HG03457 (cell line): ENCODE measurements around the gene MYO6.

Source experiments
- ATAC-seq: cut with Tn5 transposase; IDR thresholded peaks from one replicate; pipeline ENCODE4 v1.9.1; 2021; ENCODE audit warnings: moderate number of reproducible peaks; ENCODE audit not compliant: unreplicated experiment

MYO6 gene

DNA sequence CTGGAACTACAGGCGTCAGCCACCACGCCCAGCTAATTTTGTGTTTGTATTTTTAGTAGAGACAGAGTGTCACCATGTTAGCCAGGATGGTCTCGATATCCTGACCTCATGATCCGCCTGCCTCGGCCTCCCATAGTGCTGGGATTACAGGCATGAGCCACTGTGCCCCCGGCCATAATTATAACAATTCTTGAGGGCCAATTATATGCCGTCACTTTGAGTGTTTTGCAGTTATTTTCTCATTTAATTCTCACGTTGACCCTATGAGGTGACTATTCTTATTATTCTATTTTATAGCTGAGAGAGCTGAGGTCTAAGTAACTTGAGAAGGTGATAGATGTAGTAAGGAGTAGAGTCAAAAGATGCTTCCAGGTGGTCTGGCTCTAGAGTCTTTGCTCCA is 13.0 kb downstream of the MYO6 start:
- no peak for ATAC-seq

DNA sequence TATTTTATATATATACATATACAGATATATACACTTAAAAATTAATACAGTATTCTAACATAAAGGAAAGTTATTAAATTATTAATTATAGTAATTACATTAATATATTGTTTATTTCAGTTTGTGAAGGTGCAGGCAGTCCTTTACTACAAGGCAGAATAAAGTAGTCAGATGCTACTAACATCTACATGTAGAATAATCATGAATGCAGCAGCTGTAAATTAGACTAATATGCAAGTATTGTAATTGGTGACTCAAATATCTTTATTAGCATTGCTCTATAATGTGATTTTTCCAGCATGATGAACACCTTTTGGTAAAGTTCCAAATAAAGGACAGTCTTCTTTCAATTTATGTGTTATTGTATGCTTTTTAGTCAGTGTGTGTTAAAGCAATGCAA is 17.3 kb downstream of the MYO6 start:
- no peak for ATAC-seq

DNA sequence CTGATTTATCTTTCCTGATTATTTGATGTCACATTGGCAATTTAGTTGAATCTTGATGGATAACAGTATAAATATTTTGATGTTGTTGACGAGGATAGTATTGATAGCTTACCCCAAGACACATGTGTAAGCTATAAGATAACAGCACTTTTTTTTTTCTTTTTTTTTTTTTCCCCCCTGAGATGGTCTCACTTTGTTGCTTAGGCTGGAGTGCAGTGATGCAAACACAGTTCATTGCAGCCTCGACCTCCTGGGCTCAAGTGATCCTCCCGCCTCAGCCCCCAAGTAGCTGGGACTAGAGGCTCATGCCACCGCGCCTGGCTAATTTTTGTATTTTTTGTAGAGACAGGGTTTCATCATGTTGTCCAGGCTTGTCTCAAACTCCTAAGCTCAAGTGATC is 21.8 kb downstream of the MYO6 start:
- no peak for ATAC-seq

DNA sequence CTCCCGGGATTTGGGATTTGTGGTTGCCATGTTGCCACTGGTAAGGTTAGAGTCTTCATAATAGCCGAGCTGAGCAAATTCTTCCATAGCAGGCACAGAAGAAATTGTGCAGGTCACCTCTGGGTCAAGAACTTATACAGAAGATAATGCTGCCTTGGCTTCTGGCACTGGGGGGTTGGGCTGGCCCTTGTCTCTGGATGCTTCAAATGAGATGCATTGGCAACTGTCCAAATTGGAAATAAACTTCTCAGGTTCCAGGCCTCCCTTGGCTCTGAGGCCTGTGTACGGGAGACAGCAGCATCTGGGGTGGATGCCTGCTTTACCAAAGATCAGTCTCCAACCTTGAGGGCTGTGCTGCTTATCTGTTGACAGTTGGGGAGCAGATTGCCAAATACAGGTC is 26.2 kb downstream of the MYO6 start:
- no peak for ATAC-seq

DNA sequence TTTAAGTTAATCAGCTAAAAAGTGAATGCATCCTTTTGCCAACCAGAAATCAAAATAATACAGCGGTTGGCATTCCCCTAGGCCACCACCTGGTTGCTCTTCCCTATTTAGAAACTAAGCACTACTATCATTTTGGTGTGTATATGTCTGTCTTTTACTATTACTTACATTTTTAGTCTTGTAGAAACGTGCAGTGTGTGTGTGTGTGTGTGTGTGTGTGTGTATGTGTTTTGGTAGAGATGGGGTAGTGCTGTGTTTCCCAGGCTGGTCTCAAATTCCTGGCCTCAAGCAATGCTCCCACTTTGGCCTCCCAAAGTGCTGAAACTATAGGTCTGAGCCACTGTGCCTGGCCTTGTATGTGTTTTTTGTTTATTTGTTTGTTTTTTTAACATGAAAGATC is 27.4 kb downstream of the MYO6 start:
- ATAC-seq = no peak

DNA sequence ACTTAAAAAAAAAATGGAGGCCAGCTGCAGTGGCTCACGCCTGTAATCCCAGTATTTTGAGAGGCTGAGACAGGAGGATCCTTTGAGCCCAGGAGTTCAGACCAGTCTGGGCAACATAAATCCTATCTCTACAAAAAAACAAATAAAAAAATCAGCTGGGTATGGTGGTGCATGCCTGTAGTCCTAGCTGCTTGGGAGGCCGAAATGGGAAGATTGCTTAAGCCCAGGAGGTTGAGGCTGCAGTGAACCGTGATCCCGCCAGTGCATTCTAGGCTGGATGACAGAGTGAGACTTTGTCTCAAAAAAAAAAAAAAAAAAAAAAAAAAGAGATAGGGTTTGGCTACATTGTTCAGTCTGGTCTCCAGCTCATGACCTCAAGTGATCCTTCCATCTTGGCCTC is 29.7 kb downstream of the MYO6 start:
- ATAC-seq = no peak

DNA sequence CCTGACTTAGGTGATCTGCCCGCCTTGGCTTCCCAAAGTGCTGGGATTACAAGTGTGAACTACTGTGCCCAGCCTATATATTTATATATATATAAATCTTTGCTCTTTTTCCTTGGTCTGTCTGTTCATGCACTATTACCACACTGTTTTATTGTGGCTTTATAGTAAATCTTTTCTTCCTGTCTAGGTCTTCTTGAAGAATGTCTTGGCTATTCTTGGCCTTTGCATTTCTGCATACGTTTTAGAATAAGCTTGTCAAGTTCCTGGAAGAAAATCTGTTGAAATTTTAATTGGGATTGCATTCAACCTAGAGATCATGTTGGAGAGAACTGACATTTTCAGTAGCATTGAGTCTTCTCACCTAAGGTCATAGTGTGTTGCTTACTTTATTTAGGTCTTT is 37.1 kb downstream of the MYO6 start:
- no peak for ATAC-seq

DNA sequence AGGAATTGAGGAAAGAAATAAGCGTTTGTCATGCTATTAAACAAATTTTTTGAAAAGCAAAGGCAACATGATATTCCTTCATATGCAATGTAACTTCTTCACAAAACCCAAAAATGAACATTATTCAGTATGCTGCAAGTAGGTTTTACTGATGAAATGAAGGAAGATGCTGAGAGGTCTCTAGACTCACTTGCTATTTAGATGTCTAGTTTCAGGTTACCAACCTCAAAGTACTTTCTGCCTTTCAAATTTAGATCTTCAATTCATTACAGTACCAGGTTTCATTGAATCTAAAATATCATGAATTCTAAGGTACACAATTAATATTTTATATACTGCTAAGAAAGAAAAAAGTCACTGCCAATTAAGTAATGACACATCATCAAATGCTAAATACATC is 39.9 kb downstream of the MYO6 start:
- no peak for ATAC-seq

DNA sequence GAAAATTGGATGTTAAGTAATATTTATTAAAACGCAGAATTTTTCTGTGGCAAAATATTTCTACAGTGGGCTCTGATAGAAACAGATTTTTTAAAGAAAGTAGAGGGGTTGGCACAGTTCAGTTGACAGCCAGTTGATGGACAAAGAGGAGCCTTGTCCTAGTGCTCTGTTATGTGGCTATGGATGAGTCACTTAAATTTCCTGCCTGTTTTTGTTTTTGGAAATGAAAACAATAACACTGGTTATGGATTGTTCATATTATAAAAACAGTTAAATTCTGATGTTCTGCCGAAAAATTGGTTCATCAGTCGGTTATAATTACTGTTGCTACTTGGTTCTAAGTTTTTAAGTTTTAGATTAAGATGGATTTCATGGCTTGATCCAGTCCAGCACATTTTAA is 42.8 kb downstream of the MYO6 start:
- no peak for ATAC-seq

DNA sequence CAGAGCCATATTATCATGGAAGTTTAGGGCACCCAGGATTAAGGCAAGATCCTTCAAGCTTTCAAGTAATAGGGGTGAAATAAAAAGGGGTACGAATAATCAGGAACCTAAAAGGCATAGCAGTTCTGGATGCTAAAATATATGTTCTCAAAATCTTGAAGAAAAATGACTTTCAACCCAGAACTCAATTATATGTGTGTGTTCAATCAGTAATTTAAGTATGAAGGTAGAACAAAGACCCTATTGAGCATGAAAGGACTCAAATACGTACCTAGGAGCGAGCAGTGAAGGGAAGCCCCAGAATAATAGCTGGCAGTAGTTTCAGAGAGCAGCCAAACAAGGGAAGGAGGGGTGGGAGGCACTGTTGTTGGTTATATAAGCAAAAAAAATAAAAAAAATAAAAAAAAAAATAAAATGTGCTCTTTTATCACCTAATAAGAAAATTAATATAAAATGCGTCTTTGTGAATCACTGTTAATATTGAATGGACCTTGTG is 45.4 kb downstream of the MYO6 start:
- no peak for ATAC-seq

DNA sequence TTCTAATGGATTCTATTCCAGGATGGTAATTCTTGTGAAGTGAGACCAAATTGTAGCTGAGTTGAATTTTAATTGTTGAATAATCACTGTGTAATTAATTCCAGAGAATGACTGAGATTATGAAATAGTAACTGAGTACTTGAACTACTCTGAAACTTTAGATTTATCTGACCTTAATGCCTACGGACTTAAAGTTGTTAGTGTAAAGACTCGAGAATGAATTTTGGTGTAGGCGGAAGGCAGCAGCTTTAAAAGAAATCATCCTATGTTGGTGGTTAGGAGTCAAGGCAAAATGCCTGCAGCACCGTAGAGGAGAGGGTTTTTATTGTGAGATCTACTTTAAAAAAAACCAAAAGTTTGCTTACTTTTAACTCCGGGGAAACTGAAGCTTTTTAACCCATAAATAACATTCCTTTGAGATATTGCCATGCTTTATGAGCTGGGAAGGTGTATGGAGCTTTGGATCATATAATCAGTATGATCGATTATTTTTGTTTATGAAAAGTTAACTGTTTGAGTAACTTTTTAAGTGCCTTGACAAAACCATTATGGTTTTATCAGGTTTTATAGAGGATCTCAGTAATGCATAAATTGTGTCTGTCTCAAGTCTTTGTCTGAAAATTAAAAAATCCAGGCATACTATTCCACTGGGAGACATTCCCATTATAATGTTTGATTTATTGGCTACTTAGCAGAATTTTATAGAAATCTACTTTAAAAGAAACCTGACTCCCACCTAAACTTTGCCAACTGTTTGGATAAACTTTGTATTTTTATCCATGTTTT is 46.1 kb downstream of the MYO6 start:
- ATAC-seq = no peak

DNA sequence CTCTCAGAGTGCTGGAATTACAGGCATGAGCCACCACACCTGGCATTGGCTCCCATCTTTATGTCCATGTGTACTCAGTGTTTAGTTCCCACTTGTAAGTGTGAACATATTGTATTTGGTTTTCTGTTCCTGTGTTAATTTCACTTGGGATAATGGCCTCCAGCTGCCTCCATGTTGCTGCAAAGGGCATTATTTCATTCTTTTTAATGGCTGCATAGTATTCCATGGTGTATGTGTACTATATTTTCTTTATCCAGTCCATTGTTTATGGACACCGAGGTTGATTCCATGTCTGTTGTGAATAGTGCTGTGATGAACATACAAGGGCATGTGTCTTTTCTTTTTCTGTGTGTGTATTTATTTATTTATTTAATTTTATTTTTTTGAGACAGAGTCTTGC is 47.7 kb downstream of the MYO6 start:
- no peak for ATAC-seq

DNA sequence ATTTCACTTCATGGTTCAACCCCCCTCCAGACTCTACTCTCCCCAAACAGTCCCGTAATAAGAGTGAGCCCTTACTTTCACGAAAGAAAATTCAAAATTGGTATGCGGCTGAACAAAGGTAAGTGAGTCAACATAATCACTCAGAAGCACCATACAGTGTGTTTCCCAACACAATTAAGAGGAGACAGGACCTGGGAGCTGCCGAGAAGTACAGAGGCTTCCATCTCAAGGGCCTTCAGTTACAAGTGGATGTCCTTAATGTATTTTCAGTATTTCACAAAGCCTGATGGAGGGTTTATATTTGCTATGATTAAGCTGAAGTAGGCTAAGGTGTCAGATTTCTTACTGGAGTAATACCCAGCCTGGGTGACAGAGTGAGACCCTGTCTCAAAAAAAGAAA is 51.1 kb downstream of the MYO6 start:
- ATAC-seq = no peak

DNA sequence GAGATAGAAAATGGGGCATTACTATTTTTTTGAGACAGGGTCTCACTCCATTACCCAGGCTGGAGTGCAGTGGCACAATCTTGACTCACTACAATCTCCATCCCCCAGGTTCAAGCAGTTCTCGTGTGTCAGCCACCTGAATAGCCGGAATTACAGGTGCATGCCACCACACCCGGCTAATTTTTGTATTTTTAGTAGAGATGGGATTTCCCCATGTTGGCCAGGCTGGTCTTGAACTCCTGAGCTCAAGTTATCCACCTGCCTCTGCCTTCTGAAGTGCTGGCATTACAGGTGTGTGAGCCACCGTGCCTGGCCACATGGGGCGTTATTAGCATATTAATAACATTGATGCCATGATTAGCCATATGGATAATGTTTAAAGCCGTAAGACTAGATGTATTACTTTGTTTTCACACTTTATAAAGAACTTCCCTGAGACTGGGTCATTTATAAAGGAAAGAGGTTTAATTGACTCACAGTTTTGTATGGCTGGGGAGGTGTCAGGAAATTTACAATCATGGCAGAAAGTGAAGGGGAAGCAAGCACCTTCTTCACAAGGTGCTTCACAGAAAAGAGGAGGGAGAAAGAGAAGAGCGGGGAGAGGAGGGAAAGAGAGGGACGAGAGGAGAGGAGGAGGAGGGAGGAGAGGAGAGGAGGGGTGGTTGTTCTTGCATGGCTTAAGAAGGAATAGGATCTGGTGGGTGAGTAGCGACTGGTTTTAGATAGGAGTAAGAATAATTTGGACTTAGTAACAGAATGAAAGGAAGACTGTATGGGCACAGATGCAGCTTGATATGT is 51.9 kb downstream of the MYO6 start:
- no peak for ATAC-seq

DNA sequence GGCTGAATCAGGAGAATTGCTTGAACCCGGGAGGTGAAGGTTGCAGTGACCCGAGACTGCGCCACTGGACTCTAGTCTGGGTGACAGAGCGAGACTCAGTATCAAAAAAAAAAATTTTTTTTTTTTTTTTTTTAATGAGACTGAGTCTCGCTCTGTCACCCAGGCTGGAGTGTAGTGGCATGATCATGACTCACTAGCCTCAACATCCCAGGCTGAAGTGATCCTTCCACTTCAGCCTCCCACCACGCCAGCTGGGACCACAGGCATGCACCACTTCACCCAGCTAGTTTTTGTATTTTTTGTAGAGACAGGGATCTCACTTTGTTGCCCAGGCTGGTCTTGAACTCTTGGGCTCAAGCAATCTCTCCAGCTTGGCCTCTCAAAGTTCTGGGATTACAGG is 53.3 kb downstream of the MYO6 start:
- ATAC-seq = no peak

DNA sequence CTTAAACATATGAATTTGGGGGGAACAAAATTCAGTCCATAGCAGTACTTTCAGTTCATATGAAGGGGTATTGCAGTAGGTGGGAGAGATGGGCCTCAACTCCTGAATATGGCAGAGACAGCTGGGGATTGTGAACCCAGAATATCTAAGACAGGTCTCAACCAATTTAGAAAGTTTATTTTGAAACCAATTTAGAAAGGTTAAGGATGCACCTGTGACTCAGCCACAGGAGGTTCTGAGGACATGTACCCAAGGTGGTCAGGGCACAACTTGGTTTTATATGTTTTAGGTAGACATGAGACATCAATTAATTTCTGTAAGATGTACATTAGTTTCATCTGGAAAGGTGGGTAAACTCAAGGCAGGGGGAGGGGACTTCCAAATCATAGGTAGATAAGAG is 59.5 kb downstream of the MYO6 start:
- no peak for ATAC-seq

DNA sequence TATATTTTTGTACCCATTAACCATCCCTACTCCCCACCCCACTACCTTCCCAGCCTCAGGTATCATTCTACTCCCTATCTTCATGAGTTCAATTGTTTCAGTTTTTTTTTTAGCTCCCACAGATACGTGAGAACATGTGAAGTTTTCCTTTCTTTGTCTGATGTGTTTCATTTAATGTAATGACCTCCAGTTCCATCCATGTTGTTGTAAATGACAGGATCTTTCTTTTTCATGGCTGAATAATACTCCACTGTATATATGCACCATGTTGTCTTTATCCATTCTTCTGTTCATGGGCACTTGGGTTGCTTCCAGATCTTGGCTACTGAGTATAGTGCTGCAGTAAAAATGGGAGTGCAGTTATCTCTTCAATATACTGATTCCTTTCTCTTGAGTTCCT is 63.5 kb downstream of the MYO6 start:
- ATAC-seq = no peak

DNA sequence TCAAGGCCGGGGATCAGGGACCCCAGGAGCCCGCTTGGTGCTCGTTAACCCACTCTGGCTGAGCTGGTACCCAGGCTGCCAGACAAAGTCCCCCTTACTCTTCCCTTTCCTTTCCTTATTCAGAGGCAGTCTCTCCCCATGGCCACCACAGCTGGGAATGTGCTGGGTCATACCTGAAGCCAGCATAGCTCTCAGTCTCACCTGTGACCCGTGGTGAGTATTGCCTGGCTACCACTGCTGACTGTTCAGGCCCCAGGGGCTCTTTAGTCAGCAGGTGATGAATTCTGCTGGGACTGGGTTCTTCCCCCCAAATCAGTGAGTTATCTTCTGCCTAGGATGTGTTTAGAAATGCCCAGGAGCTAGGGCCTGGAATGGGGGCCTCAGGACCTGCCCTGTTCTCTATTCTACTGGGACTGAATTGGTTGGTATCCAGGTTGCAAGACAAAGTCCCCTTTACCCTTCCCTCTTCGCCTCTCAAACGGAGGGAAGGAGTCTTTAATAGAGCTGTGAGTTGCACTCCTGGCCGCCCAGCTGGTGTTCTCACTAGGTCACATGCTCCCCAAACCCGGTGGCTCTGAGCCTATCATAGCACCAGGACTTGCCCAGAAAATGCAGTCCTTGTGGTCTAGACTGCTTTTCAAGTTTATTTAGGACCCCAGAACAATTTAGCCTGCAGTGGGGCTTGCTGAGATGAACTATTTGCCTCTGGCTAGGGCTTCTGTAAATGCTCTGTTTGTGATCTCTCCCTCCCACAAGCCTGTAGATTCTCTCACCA is 64.6 kb downstream of the MYO6 start:
- ATAC-seq = no peak

DNA sequence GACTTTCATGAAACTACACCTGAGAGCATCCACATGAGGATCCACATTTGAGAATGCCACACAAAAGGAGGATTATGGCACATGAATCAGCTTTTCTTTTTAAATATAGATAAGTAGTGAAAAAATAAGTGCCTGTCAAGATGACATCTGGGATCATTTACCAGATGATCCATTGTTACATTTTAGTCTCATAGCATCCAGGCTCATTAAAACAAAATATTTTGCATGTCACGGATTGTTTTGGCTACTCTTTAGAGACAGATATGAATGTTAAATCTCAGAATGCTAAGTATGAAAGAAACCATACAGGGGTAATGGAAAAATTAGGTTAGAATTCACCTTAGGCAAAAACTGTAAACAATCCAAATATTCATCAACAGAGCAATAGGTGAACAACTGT is 66.7 kb downstream of the MYO6 start:
- ATAC-seq = no peak

DNA sequence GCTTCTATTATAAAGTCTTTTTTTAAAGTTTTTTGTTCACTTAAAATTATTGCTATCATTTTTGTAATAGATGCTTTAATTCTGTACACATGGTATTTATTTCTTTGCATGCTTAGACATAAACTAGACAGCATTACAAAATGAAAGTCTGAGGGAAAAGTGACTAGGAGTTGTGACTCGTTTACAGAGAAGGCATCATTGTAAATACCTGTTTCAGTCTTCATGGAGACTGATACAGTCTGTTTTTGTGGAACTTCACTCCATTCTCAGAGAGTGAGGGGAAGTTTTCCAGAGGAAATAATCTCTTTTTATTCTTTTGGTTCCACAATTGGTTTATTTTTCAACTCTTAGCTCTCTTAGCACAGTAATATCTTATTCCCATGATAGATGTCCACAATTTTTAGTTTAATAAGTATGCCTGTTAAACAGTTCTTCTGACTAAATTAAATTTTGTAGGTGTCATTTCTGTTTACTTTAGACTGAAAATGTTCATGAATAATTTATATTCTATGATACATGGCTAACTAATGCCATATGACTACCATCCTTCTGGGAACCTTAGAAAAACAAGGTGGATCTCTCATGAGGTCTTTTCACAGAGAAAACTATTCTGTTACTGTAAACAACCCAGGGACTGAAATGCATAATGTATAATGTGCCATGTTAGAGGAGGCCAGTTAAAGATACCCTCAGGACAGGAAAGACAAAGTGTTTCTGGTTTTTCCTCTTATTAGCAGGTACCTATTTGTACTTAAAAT is 69.2 kb downstream of the MYO6 start:
- ATAC-seq = no peak
